ENCODE measurements around the gene LRIT2.

Gene LRIT2

DNA sequence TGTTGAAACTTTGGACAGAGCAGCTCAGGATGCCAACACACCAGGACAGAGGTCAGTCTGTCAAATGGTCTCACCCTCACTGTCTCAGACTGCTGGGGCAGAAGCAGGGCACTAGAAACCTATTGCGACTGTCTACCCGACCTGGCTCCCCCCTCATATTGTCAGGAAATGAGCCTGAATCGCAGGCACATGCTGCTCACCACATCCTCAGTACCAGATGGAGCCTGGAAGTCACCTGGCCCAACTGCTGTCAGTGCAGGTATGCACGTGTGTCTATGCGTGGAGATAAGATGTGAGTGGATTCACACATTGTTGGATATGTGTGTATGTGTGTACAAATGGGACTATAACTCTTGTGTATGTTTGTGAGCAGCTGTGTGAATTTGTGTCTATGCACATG, 34.2 kb downstream of the LRIT2 start:
- no peak overlapping the region for H3K27ac ChIP-seq
- intact Hi-C loops (cut with DNase I; ENCODE audit: low total_unique reads) = no loop called here

DNA sequence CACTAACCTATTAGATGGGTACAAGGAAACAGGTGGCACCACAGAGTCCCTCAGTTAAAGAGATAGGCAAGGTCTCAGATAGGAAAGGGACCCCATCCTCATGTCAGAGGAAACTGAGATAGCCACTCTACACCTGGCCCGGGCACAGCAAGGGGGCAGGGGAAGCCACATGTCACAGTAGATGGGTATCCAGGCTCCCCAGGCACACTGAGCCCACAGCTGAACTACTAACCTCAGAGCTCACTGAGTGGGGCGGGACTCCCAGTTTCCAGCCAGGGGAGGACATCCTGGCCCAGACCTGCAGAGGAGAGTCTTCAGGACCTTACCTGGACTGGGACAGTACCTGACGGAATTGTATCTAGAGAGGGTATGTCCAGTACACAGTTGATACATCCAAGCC, 34.7 kb downstream of the LRIT2 start:
- intact Hi-C loops (cut with DNase I; ENCODE audit: low total_unique reads) = no loop called here

More for the DNA sequence above, 34.2 kb downstream of the LRIT2 start:
- Histone ChIP-seq H3K36me3 (no peaks in the 10 kb centered on the region), H3K4me1 (peaks cover 0 to 17% (median 12%) of the 10 kb centered on the region in 4 donors), H3K9me3 (no peaks in the 10 kb centered on the region), H3K4me3 (no peak overlapping the region), H3K27me3 (peaks cover 0 to 49% of the 10 kb centered on the region in 2 donors)
- TF ChIP-seq, protein P1, sequence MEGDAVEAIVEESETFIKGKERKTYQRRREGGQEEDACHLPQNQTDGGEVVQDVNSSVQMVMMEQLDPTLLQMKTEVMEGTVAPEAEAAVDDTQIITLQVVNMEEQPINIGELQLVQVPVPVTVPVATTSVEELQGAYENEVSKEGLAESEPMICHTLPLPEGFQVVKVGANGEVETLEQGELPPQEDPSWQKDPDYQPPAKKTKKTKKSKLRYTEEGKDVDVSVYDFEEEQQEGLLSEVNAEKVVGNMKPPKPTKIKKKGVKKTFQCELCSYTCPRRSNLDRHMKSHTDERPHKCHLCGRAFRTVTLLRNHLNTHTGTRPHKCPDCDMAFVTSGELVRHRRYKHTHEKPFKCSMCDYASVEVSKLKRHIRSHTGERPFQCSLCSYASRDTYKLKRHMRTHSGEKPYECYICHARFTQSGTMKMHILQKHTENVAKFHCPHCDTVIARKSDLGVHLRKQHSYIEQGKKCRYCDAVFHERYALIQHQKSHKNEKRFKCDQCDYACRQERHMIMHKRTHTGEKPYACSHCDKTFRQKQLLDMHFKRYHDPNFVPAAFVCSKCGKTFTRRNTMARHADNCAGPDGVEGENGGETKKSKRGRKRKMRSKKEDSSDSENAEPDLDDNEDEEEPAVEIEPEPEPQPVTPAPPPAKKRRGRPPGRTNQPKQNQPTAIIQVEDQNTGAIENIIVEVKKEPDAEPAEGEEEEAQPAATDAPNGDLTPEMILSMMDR (IDR thresholded peaks at IDR 0.05) = no peak
- DNase-seq = no peak

DNA sequence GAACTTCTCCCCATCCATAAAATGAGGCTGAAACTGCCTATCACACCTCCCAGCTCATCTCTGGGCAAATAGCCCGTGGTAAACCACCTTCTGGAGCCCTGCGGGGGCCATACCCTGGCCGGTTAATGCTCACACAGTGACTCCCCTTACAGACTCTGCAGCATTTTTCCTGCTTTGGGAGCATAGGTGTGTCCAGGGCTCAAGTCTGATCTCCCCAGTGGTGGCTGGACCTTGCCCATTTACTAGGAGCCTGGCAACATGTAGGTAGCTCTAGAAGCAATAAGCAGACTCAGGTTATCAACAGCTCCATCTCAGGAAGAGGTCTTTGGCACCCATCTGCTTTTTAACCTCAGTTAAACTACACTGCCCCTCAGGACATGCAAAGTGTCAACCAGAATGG, 36.5 kb downstream of the LRIT2 start:
- no peaks in the 10 kb centered on the region for H3K36me3 ChIP-seq
- H3K9me3 ChIP-seq = no peaks in the 10 kb centered on the region
- peaks cover 0 to under 1% (median 0%) of the 10 kb centered on the region in 4 donors for H3K4me1 ChIP-seq
- peaks cover 0 to 34% of the 10 kb centered on the region in 2 donors for H3K27me3 ChIP-seq
- peak in 1 of 2 donors; percentile 6 for DNase-seq
- H3K27ac ChIP-seq = no peak overlapping the region
- intact Hi-C loops (cut with DNase I; ENCODE audit: low total_unique reads) = no loop called here
- TF ChIP-seq, protein P1 (IDR thresholded peaks at IDR 0.05) = no peak
- no peak overlapping the region for H3K4me3 ChIP-seq

More for the DNA sequence above, 34.7 kb downstream of the LRIT2 start:
- Histone ChIP-seq H3K9me3 (no peaks in the 10 kb centered on the region), H3K27ac (no peak overlapping the region), H3K4me1 (peaks cover 0 to 17% (median 12%) of the 10 kb centered on the region in 4 donors), H3K4me3 (no peak overlapping the region), H3K36me3 (no peaks in the 10 kb centered on the region), H3K27me3 (peaks cover 0 to 44% of the 10 kb centered on the region in 2 donors)
- DNase-seq = no peak
- TF ChIP-seq, protein P1 (IDR thresholded peaks at IDR 0.05) = no peak

DNA sequence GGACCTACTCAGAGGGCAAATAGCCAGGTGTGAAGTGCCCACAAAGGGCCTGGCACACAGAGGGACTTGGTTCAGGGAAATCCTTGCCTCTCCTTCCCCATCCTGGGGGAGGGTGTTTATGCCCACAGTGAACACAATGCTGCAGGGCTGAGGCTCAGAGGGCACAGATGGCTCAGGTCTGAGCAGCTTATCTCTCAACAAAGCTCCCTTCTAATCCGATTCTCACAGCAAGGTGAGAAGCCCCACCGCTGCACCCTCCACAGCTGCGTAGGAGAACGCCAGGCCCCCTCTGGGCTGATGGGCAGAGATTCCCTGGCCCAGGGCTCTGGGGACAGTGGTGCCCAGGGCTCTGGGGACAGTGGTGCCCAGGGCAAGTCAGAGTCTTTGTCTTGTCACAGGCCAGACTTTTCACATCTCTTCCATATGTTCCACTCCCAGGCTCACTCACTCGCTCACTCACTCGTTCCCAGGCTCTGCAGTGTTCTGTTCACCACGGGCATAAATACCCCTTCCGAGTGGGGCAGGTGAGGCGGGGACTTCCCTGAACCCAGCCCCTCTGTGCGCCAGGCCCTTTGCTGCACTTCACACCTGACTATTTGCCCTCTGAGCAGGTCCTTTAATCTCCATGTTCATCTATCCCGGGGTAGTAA, 39.7 kb downstream of the LRIT2 start:
- peak in 1 of 2 donors; percentile 38 for DNase-seq
- H3K36me3 ChIP-seq = no peaks in the 10 kb centered on the region
- peaks cover 0 to 22% of the 10 kb centered on the region in 2 donors for H3K27me3 ChIP-seq
- no peaks in the 10 kb centered on the region for H3K4me1 ChIP-seq
- TF ChIP-seq, protein P1 (IDR thresholded peaks at IDR 0.05) = no peak
- H3K4me3 ChIP-seq = no peak overlapping the region
- H3K27ac ChIP-seq = no peak overlapping the region
- intact Hi-C loops (cut with DNase I; ENCODE audit: low total_unique reads) = no loop called here
- no peaks in the 10 kb centered on the region for H3K9me3 ChIP-seq

DNA sequence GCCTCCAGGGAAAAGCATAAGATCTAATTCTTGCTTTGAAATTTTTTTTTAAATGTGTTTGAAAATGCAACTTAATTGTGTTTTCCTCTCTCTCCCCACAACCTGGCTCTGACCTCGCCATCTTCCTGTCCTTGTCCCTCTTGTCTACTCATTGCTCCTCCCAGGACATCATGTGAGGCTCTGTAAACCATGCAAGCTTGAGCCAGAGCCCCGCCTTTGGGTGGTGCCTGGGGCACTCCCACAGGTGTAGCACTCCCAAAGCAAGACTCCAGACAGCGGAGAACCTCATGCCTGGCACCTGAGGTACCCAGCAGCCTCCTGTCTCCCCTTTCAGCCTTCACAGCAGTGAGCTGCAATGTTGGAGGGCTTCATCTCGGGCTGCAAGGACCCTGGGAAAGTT, 40.8 kb downstream of the LRIT2 start:
- H3K9me3 ChIP-seq = no peaks in the 10 kb centered on the region
- peaks cover 0 to 20% of the 10 kb centered on the region in 2 donors for H3K27me3 ChIP-seq
- intact Hi-C loops (cut with DNase I; ENCODE audit: low total_unique reads) = no loop called here
- H3K27ac ChIP-seq = no peak overlapping the region
- DNase-seq = no peak
- H3K4me1 ChIP-seq = no peaks in the 10 kb centered on the region
- H3K36me3 ChIP-seq = no peaks in the 10 kb centered on the region
- no peak overlapping the region for H3K4me3 ChIP-seq
- TF ChIP-seq, protein P1 (IDR thresholded peaks at IDR 0.05) = no peak

Data from tibial artery (tissue), 4 donors.